ENCODE data around the gene GALNT2. TPM values are rescaled to one million over a fixed set of nuclear protein-coding genes. Genes with fewer than 3 reads are reported as not detected.

Gene GALNT2
- total and polyA plus RNA-seq, 10 of the 15 experiments (the other 5 are each of a cell fraction or from before 2014, with no cell fraction given) = 0.52 to 27.7 (median 16.3) TPM

DNA sequence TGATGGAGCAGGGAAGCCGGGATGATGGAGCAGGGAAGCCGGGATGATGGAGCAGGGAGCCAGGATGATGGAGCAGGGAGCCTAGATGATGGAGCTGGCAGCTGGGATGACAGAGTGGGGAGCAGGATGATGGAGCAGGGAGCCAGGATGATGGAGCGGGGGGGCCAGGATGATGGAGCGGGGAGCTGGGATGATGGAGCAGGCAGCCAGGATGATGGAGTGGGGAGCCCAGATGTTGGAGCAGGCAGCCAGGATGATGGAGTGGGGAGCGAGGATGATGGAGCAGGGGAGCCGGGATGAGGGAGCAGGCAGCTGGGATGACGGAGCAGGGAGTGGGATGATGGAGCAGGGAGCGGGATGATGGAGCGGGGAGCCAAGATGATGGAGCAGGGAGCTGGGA is 16.0 kb downstream of the GALNT2 start (continued):
- no peak for TF ChIP-seq RFX5 (IDR thresholded peaks at IDR 0.05; ENCODE audit: low read depth, low read length)

- BruUV-seq (replicated peaks) = no TSS peak
- WGBS (ENCODE audit: insufficient coverage, insufficient replicate concordance, low lambda C conversion rate, missing lambda C conversion rate) = 90% methylated on average over 9 of the region's 10 CpGs
- POLR2A ChIA-PET = interaction anchor here (1.2 kb wide), 1 partner anchor 20 kb away, joined by 4 read pairs; no protein-coding TSS in a partner anchor
- SMC1A ChIA-PET (ENCODE audit: uncharacterized antibody, unreplicated experiment) = no interaction called here
- Histone ChIP-seq H3K4me2 (ENCODE audit: control insufficient read depth, insufficient read depth) (no peak overlapping the region), H3K9ac (ENCODE audit: control insufficient read depth, insufficient read depth, low read length) (no peak overlapping the region), H2AFZ (ENCODE audit: control insufficient read depth, low read depth, low read length) (no peak overlapping the region), H3K27ac (ENCODE audit: control insufficient read depth, insufficient read depth) (no peak overlapping the region), H3K36me3 (ENCODE audit: control insufficient read depth in 2 of 2, insufficient read depth in 2 of 2, low read length in 1 of 2) (peaks cover 0 to 5% of the 10 kb centered on the region in 2 experiments; a peak in 1 of 4 replicates), H3K4me1 (ENCODE audit: control insufficient read depth, insufficient read depth, low read length) (peaks cover 8% of the 10 kb centered on the region; the same call in 1 of the 2 replicates), H3K9me3 (replicated peaks; ENCODE audit: control insufficient read depth, insufficient read depth, low read length) (no peaks in the 10 kb centered on the region; the same call in 2 of the 3 replicates), H4K20me1 (ENCODE audit: control insufficient read depth, insufficient read depth) (no peaks in the 10 kb centered on the region), H3K27me3 (replicated peaks in 1 of 2; ENCODE audit: control insufficient read depth in 2 of 2, insufficient read depth in 2 of 2, low read length in 1 of 2) (no peaks in the 10 kb centered on the region), H3K4me3 (no peak overlapping the region), H3K79me2 (ENCODE audit: control insufficient read depth, insufficient read depth, low read length) (peaks cover 9% of the 10 kb centered on the region)
- RAD21 ChIA-PET (ENCODE audit: unreplicated experiment) = no interaction called here
- intact Hi-C loops (cut with micrococcal nuclease; ENCODE audit: unreplicated experiment) = no loop called here
- FAIRE-seq = no peak
- TF ChIP-seq TCF3 (IDR thresholded peaks at IDR 0.05; ENCODE audit: borderline replicate concordance, insufficient read depth, low read depth, low read length) (no peak), MYB (IDR thresholded peaks at IDR 0.05; ENCODE audit: borderline replicate concordance, low read depth, low read length) (no peak), EED (IDR thresholded peaks at IDR 0.05; ENCODE audit: low read depth) (no peak), POLR2AphosphoS5 (IDR thresholded peaks at IDR 0.05; ENCODE audit: low read length) (peak; percentile 15; the same call in 1 of the 2 replicates)
- TF ChIP-seq, protein P1, sequence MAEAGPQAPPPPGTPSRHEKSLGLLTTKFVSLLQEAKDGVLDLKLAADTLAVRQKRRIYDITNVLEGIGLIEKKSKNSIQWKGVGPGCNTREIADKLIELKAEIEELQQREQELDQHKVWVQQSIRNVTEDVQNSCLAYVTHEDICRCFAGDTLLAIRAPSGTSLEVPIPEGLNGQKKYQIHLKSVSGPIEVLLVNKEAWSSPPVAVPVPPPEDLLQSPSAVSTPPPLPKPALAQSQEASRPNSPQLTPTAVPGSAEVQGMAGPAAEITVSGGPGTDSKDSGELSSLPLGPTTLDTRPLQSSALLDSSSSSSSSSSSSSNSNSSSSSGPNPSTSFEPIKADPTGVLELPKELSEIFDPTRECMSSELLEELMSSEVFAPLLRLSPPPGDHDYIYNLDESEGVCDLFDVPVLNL (IDR thresholded peaks at IDR 0.05; ENCODE audit: low read depth, low read length) = no peak
- CTCF ChIA-PET = interaction anchor here (0.7 to 1.2 kb wide), 2 partner anchors 26 to 127 kb away, joined by 4 read pairs; no protein-coding TSS in a partner anchor
- ATAC-seq = no peak; the same call in 2 of the 3 replicates
- in situ Hi-C loops (cut with MboI) = no loop called here
- no peak for DNase-seq (ENCODE audit: low read depth, low spot score)
Observed at GRCh38 chr1:230083746-230084407, 16.8 kb downstream of the GALNT2 start.
